ENCODE data around the gene CTSA. TPM values are rescaled to one million over a fixed set of nuclear protein-coding genes. Genes with fewer than 3 reads are reported as not detected.
A peak's percentile ranks its signal among the peaks of the same experiment; 100 is the strongest.

The CTSA gene
- total RNA-seq, result 10 to 100 TPM; 76.9 to 83.4 TPM

GRCh38 chr20:45890985-45891983, at the start of gene CTSA, which contains the start of gene NEURL2:
Gene CTSA (plus strand): TSS chr20:45891335. CDS start chr20:45891569, 234 bp downstream.
Gene NEURL2 (minus strand): TSS chr20:45891208. CDS start chr20:45890991, 217 bp downstream.
- Mint-ChIP-seq H3K4me3 (peak within 1 kb of the TSS; percentile 92), H3K27me3 (no peaks in the 10 kb centered on the region), H3K36me3 (peaks cover 1% of the 10 kb centered on the region), H3K27ac (peak within 1 kb of the TSS; percentile 86), H3K4me1 (peaks cover 27% of the 10 kb centered on the region), H3K9me3 (no peaks in the 10 kb centered on the region)
- POLR2A ChIA-PET, result interaction anchor here (0.8 to 5.5 kb wide), 11 partner anchors 10 to 79 kb away, joined by 3 to 43 read pairs (median 5); partner anchors contain the start of genes ACOT8, PCIF1, ZSWIM1 and ZSWIM3
- ATAC-seq (ENCODE audit: low read depth) (peak; percentile 73), DNase-seq (peak; percentile 88)

DNA sequence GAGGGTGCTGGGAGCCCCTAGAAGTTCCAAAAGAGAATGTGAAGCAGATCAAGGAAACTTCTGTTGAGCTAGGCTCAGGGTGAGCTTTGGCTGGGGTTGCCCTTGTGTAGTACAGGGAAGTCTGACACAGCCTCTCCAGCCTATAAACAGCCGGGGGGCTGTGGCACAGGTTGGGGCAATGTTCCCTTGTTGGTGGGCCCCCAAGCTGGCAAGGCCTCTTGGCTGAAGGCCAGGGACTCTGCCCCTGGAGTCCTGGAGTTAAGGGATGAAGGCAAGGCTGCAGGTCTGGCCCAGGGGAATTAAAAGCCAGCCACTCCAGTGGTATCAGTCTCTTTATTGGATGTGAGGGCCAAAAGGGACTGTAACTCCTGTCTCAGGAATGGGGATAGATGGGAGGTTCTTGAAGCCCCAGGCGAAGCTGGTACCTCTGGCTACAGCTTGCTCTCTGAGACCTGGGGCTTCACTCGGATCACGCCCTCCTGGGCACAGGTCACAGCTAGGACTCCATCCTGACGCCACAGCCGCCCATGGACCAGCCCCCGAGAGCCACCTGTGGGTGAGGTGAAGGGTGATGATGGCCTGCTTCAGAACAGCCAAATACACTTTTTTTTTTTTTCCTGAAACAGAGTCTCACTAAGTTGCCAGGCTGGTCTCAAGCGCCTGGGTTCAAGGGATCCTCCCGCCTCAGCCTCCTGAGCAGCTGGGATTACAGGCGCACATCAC, 49.6 kb upstream of the CTSA start:
- Mint-ChIP-seq H3K36me3 (peaks cover 8% of the 10 kb centered on the region), H3K9me3 (no peaks in the 10 kb centered on the region), H3K27ac (no peak overlapping the region), H3K27me3 (no peaks in the 10 kb centered on the region), H3K4me1 (no peaks in the 10 kb centered on the region), H3K4me3 (no peak overlapping the region)
- DNase-seq (no peak), ATAC-seq (ENCODE audit: low read depth) (no peak)
- POLR2A ChIA-PET, result interaction anchor here (1.2 to 2.3 kb wide), 3 partner anchors 9 to 15 kb away, joined by 3 to 6 read pairs (median 6); partner anchors contain the start of genes ACOT8, SNX21 and ZSWIM3

- no peak for ATAC-seq (ENCODE audit: low read depth)
- POLR2A ChIA-PET, result interaction anchor here (1.2 to 1.6 kb wide), 2 partner anchors 9 to 15 kb away, joined by 3 to 6 read pairs; partner anchors contain the start of genes ACOT8, SNX21 and ZSWIM3
Observed at GRCh38 chr20:45842169-45842812, 48.8 kb upstream of the CTSA start.

DNA sequence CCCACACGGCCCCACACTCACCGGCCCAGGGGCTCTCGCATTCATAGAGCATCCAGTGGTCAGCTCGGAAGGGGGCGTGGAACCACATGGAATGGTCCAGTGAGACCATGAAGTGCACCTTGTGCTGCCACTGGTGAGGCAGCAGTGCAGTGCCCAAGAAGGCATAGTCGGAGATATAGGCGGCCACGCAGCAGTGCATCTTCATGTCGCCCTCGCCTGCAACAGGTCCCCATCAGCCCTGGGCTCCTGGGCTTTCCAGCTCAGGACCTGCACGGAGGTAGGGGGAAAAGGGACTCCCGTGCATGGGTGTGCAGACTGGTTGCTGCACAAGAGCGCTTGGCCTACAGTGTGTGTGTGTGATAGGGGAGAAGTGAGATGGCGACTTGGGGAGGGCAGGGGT, 47.6 kb upstream of the CTSA start:
- Mint-ChIP-seq H3K4me1 (no peaks in the 10 kb centered on the region), H3K36me3 (peaks cover 8% of the 10 kb centered on the region), H3K4me3 (no peak overlapping the region), H3K27ac (no peak overlapping the region), H3K9me3 (no peaks in the 10 kb centered on the region), H3K27me3 (no peaks in the 10 kb centered on the region)
- no peak for ATAC-seq (ENCODE audit: low read depth)
- no peak for DNase-seq
- POLR2A ChIA-PET, result no interaction called here

More at GRCh38 chr20:45842169-45842812, 48.8 kb upstream of the CTSA start:
- Mint-ChIP-seq H3K27ac (no peak overlapping the region), H3K27me3 (no peaks in the 10 kb centered on the region), H3K4me1 (no peaks in the 10 kb centered on the region), H3K36me3 (peaks cover 8% of the 10 kb centered on the region), H3K4me3 (no peak overlapping the region), H3K9me3 (no peaks in the 10 kb centered on the region)
- DNase-seq, result no peak

DNA sequence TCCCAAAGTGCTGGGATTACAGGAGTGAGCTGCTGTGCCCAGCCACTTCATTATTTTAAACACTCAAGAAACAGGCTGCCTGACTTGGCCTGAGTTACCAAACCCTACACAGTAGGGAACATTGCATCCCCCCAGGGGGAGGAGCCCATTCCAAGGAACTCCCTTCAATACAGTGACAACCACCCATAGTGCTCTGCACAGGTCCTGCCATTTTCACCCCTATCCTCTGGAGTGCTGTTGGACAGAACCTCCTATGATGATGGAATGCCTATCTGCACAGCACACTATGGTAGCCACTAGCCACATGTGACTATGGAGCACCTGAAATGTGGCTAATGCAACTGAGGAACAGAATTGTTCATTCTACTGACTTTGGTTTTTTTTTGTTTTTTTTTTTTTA, 45.7 kb upstream of the CTSA start:
- H3K27me3 Mint-ChIP-seq, result no peaks in the 10 kb centered on the region
- no peak overlapping the region for H3K27ac Mint-ChIP-seq
- ATAC-seq (ENCODE audit: low read depth) (no peak), DNase-seq (no peak)
- no peaks in the 10 kb centered on the region for H3K4me1 Mint-ChIP-seq
- peaks cover 16% of the 10 kb centered on the region for H3K36me3 Mint-ChIP-seq
- POLR2A ChIA-PET, result no interaction called here
- H3K9me3 Mint-ChIP-seq, result no peaks in the 10 kb centered on the region
- H3K4me3 Mint-ChIP-seq, result no peak overlapping the region

GRCh38 chr20:45848421-45848820, 42.7 kb upstream of the CTSA start:
- POLR2A ChIA-PET, result no interaction called here
- Mint-ChIP-seq H3K4me1 (peaks cover 1% of the 10 kb centered on the region), H3K9me3 (no peaks in the 10 kb centered on the region), H3K27ac (no peak overlapping the region), H3K27me3 (no peaks in the 10 kb centered on the region), H3K36me3 (peaks cover 23% of the 10 kb centered on the region), H3K4me3 (no peak overlapping the region)
- DNase-seq (no peak), ATAC-seq (ENCODE audit: low read depth) (no peak)

- Mint-ChIP-seq H3K9me3 (no peaks in the 10 kb centered on the region), H3K4me3 (no peak overlapping the region), H3K27me3 (no peaks in the 10 kb centered on the region), H3K36me3 (peaks cover 24% of the 10 kb centered on the region), H3K4me1 (peaks cover 1% of the 10 kb centered on the region), H3K27ac (no peak overlapping the region)
- DNase-seq, result no peak
- no peak for ATAC-seq (ENCODE audit: low read depth)
- POLR2A ChIA-PET, result no interaction called here
Observed at GRCh38 chr20:45848969-45849582, 42.1 kb upstream of the CTSA start.

GRCh38 chr20:45850238-45850637, 40.9 kb upstream of the CTSA start:
- Mint-ChIP-seq H3K27ac (no peak overlapping the region), H3K4me3 (no peak overlapping the region), H3K9me3 (no peaks in the 10 kb centered on the region), H3K36me3 (peaks cover 20% of the 10 kb centered on the region), H3K27me3 (no peaks in the 10 kb centered on the region), H3K4me1 (peaks cover 5% of the 10 kb centered on the region)
- DNase-seq (no peak), ATAC-seq (ENCODE audit: low read depth) (no peak)
- POLR2A ChIA-PET, result interaction anchor here (0.6 kb wide), 1 partner anchor 24 kb away, joined by 8 read pairs; no protein-coding TSS in a partner anchor

- DNase-seq (no peak), ATAC-seq (ENCODE audit: low read depth) (no peak)
- POLR2A ChIA-PET, result no interaction called here
- H3K27ac Mint-ChIP-seq, result no peak overlapping the region
- H3K4me3 Mint-ChIP-seq, result no peak overlapping the region
- no peaks in the 10 kb centered on the region for H3K9me3 Mint-ChIP-seq
- H3K4me1 Mint-ChIP-seq, result peaks cover 8% of the 10 kb centered on the region
- H3K27me3 Mint-ChIP-seq, result no peaks in the 10 kb centered on the region
- peaks cover 20% of the 10 kb centered on the region for H3K36me3 Mint-ChIP-seq
Observed at GRCh38 chr20:45850926-45851325, 40.2 kb upstream of the CTSA start.

GRCh38 chr20:45851501-45851900, 39.6 kb upstream of the CTSA start:
- peaks cover 11% of the 10 kb centered on the region for H3K4me1 Mint-ChIP-seq
- no peak for ATAC-seq (ENCODE audit: low read depth)

DNA sequence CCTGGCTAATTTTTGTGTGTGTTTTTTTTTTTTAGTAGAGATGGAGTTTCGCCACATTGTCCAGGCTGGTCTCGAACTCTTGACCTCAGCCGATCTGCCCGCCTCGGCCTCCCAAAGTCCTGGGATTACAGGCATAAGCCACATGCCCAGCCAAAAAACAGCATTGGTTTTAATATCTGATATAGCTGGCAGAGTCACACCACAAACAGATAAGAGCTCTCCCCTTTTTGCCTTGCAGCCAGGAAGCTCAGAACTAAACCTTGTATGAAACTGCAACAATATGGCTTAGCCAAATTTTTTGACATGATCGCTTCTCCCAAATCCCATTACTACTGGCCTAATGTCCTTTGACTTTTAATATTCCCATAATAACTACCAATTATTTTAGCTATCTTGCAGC, 38.8 kb upstream of the CTSA start:
- Mint-ChIP-seq H3K36me3 (peaks cover 19% of the 10 kb centered on the region), H3K4me3 (no peak overlapping the region), H3K27me3 (no peaks in the 10 kb centered on the region), H3K9me3 (no peaks in the 10 kb centered on the region), H3K4me1 (peaks cover 14% of the 10 kb centered on the region), H3K27ac (no peak overlapping the region)
- ATAC-seq (ENCODE audit: low read depth) (no peak), DNase-seq (no peak)
- POLR2A ChIA-PET, result interaction anchor here (0.7 to 1.4 kb wide), 2 partner anchors 26 to 40 kb away, joined by 3 to 4 read pairs; no protein-coding TSS in a partner anchor

More at GRCh38 chr20:45851501-45851900, 39.6 kb upstream of the CTSA start:
- Mint-ChIP-seq H3K27ac (no peak overlapping the region), H3K9me3 (no peaks in the 10 kb centered on the region), H3K4me3 (no peak overlapping the region), H3K36me3 (peaks cover 19% of the 10 kb centered on the region), H3K27me3 (no peaks in the 10 kb centered on the region)
- no peak for DNase-seq
- POLR2A ChIA-PET, result interaction anchor here (1.4 kb wide), 1 partner anchor 41 kb away, joined by 4 read pairs; no protein-coding TSS in a partner anchor

GRCh38 chr20:45853484-45853883, 37.7 kb upstream of the CTSA start:
- Mint-ChIP-seq H3K4me3 (no peak overlapping the region), H3K27ac (no peak overlapping the region), H3K36me3 (peaks cover 19% of the 10 kb centered on the region), H3K27me3 (no peaks in the 10 kb centered on the region), H3K4me1 (peaks cover 22% of the 10 kb centered on the region), H3K9me3 (no peaks in the 10 kb centered on the region)
- no peak for ATAC-seq (ENCODE audit: low read depth)
- no peak for DNase-seq
- POLR2A ChIA-PET, result no interaction called here

Measured in activated naive CD8-positive, alpha-beta T cell treated with anti-CD3 and anti-CD28 coated beads, Interleukin-2, amount 10 ng/mL, durations not matched to agents 7 days and 5 days (primary cell).